HEK293 (cell line): Measurements from ENCODE around the gene ZSWIM6.

Experiments used
- CTCF ChIA-PET: fragments of 350-600 bp; formaldehyde crosslinking; extraction: SDS; loops from one replicate; lab custom pipeline; 2021; ENCODE audit warnings: antibody characterized with exemption; lab: Yijun Ruan, JAX
- POLR2A ChIA-PET: fragments of 300-600 bp; formaldehyde crosslinking; extraction: SDS; loops from one replicate; lab custom pipeline; 2020; ENCODE audit warnings: antibody characterized with exemption, inconsistent platforms; lab: Yijun Ruan, JAX
- H3K27ac ChIP-seq: fragments of 200-500 bp; sonication (Bioruptor generic); 2 replicates; pipeline ENCODE4 v1.5.1; 2014; ENCODE audit warnings: low read depth, low read length, control low read depth, inconsistent platforms; ENCODE audit errors: extremely low read depth
- H3K36me3 ChIP-seq, 2 experiments: fragments of 200-500 bp in 1 of 2; sonication (Bioruptor generic) in 1 of 2; 1 replicate in 1 of 2; 2 replicates in 1 of 2; pipeline ENCODE4 v1.5.1; 2014 to 2017; ENCODE audit warnings: inconsistent platforms in 2 of 2, low read length in 2 of 2; ENCODE audit not compliant: control insufficient read depth in 2 of 2, insufficient read depth in 1 of 2
- H3K4me1 ChIP-seq: fragments of 200-500 bp; sonication (Bioruptor generic); 2 replicates; pipeline ENCODE4 v1.5.1; 2014; ENCODE audit warnings: mild to moderate bottlenecking, low read length, inconsistent platforms; ENCODE audit not compliant: control insufficient read depth, insufficient read depth
- H3K4me3 ChIP-seq: 2 replicates; pipeline ENCODE4 v1.5.1; 2011; ENCODE audit warnings: low read depth, mild to moderate bottlenecking, control low read depth, low read length, moderate library complexity
- H3K9me3 ChIP-seq: fragments of 200-500 bp; sonication (Bioruptor generic); 2 replicates; pipeline ENCODE4 v1.5.1; 2014; ENCODE audit warnings: low read depth, low read length, inconsistent platforms; ENCODE audit not compliant: control insufficient read depth, insufficient read depth
- AEBP2 ChIP-seq: fragments of 450-650 bp; formaldehyde crosslinking; IDR thresholded peaks from 2 replicates; pipeline ENCODE4 v1.5.1; 2016; ENCODE audit warnings: missing biosample characterization, missing genetic modification characterization, borderline replicate concordance
- EGR2 ChIP-seq: fragments of 450-650 bp; formaldehyde crosslinking; IDR thresholded peaks from 2 replicates; pipeline ENCODE4 v1.5.1; 2016; ENCODE audit warnings: low read depth, missing biosample characterization, missing genetic modification characterization
- PRDM6 ChIP-seq: fragments of 450-650 bp; formaldehyde crosslinking; IDR thresholded peaks from 2 replicates; pipeline ENCODE4 v1.5.1; 2017; ENCODE audit warnings: missing biosample characterization, missing genetic modification characterization
- TRIM28 ChIP-seq: IDR thresholded peaks from 2 replicates; pipeline ENCODE4 v1.6.1; 2011; ENCODE audit warnings: low read length, control low read depth, borderline replicate concordance
- ZBTB20 ChIP-seq: fragments of 450-650 bp; formaldehyde crosslinking; IDR thresholded peaks from 2 replicates; pipeline ENCODE4 v1.5.1; 2016; ENCODE audit warnings: missing biosample characterization, missing genetic modification characterization
- ZBTB48 ChIP-seq: fragments of 450-650 bp; formaldehyde crosslinking; IDR thresholded peaks from 2 replicates; pipeline ENCODE4 v1.5.1; 2016; ENCODE audit warnings: missing biosample characterization, missing genetic modification characterization
- ZFHX2 ChIP-seq: fragments of 450-650 bp; formaldehyde crosslinking; conservative IDR thresholded peaks from 2 replicates; pipeline ENCODE4 v1.5.1; 2016; ENCODE audit warnings: missing biosample characterization, missing genetic modification characterization
- ZFP3 ChIP-seq: fragments of 450-650 bp; formaldehyde crosslinking; IDR thresholded peaks from 2 replicates; pipeline ENCODE4 v1.5.1; 2016; ENCODE audit warnings: low read depth, missing biosample characterization, missing genetic modification characterization
- ZFP69B ChIP-seq: fragments of 450-650 bp; formaldehyde crosslinking; IDR thresholded peaks from 2 replicates; pipeline ENCODE4 v1.5.1; 2016; ENCODE audit warnings: missing biosample characterization, missing genetic modification characterization
- ZNF114 ChIP-seq: fragments of 450-650 bp; formaldehyde crosslinking; IDR thresholded peaks from 2 replicates; pipeline ENCODE4 v1.5.0; 2017; ENCODE audit warnings: missing biosample characterization, missing genetic modification characterization
- ZNF132 ChIP-seq: fragments of 450-650 bp; formaldehyde crosslinking; IDR thresholded peaks from 2 replicates; pipeline ENCODE4 v1.5.1; 2017; ENCODE audit warnings: missing biosample characterization, missing genetic modification characterization, borderline replicate concordance
- ZNF155 ChIP-seq: fragments of 450-650 bp; formaldehyde crosslinking; IDR thresholded peaks from 2 replicates; pipeline ENCODE4 v1.5.1; 2016; ENCODE audit warnings: missing biosample characterization, missing genetic modification characterization
- ZNF239 ChIP-seq: fragments of 450-650 bp; formaldehyde crosslinking; IDR thresholded peaks from 2 replicates; pipeline ENCODE4 v1.5.1; 2016; ENCODE audit warnings: missing biosample characterization, missing genetic modification characterization
- ZNF37A ChIP-seq: fragments of 450-650 bp; IDR thresholded peaks from 2 replicates; pipeline ENCODE4 v1.5.1; 2018; ENCODE audit warnings: missing biosample characterization, missing genetic modification characterization
- ZNF548 ChIP-seq: fragments of 450-650 bp; formaldehyde crosslinking; IDR thresholded peaks from 2 replicates; pipeline ENCODE4 v1.5.1; 2016; ENCODE audit warnings: missing biosample characterization, missing genetic modification characterization
- ZNF704 ChIP-seq: fragments of 450-650 bp; formaldehyde crosslinking; IDR thresholded peaks from 2 replicates; pipeline ENCODE4 v1.5.1; 2016; ENCODE audit warnings: missing biosample characterization, missing genetic modification characterization
- ZNF76 ChIP-seq: fragments of 450-650 bp; formaldehyde crosslinking; IDR thresholded peaks from 2 replicates; pipeline ENCODE4; 2016; ENCODE audit warnings: low read depth, missing biosample characterization, missing genetic modification characterization, borderline replicate concordance
- TF ChIP-seq, protein P1 (sequence below): fragments of 450-650 bp; formaldehyde crosslinking; IDR thresholded peaks from 2 replicates; pipeline ENCODE4 v1.5.1; 2016; ENCODE audit warnings: missing biosample characterization, missing genetic modification characterization
- TF ChIP-seq, protein P2 (sequence below): fragments of 450-650 bp; formaldehyde crosslinking; IDR thresholded peaks from 2 replicates; pipeline ENCODE4 v1.5.1; 2017; ENCODE audit warnings: missing biosample characterization, missing genetic modification characterization

Gene ZSWIM6

DNA sequence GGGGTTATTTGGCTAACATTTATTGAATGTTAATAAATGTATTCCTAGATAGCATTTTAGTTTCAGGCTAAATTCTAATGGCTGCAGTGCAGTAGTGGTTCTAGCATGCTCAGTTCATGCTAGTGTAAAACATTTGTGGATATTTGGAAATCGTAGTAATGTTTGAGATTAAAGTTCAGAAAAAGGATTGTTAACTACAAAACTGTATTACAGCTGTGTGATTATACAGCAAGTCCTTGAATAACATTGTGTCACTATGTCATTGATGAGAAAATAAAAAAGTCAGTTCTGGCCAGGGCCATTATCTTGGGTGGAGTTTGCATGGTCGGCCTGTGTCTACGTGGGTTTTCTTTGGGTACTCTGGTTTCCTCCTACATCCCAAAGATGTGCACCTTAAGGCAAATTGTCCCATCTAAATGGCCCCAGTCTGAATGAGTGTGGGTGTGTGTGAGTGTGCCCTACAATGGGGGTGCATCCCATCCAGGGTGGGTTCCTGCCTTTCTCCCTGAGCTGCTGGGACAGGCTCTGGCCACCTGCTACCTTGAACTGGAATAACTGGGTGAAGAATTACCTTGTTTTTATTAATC lies 8.8 kb downstream of the ZSWIM6 start:
- TF ChIP-seq ZNF704 (no peak), AEBP2 (no peak), ZNF132 (tag by site-specific recombination) (no peak), ZFP69B (tag by site-specific recombination) (no peak), ZBTB48 (no peak), ZBTB20 (no peak), ZNF239 (tag by site-specific recombination) (no peak), ZNF114 (tag by site-specific recombination) (no peak), ZNF548 (tag by site-specific recombination) (no peak), PRDM6 (tag by site-specific recombination) (peak; percentile 62), ZNF37A (tag by site-specific recombination) (no peak), ZNF155 (tag by site-specific recombination) (no peak), ZNF76 (tag by site-specific recombination) (no peak), ZFHX2 (peak; percentile 71), ZFP3 (no peak), EGR2 (tag by site-specific recombination) (peak; percentile 55; the same call in 1 of the 2 replicates), TRIM28 (no peak)
- TF ChIP-seq, protein P1, sequence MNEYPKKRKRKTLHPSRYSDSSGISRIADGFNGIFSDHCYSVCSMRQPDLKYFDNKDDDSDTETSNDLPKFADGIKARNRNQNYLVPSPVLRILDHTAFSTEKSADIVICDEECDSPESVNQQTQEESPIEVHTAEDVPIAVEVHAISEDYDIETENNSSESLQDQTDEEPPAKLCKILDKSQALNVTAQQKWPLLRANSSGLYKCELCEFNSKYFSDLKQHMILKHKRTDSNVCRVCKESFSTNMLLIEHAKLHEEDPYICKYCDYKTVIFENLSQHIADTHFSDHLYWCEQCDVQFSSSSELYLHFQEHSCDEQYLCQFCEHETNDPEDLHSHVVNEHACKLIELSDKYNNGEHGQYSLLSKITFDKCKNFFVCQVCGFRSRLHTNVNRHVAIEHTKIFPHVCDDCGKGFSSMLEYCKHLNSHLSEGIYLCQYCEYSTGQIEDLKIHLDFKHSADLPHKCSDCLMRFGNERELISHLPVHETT = no peak
- TF ChIP-seq, protein P2, sequence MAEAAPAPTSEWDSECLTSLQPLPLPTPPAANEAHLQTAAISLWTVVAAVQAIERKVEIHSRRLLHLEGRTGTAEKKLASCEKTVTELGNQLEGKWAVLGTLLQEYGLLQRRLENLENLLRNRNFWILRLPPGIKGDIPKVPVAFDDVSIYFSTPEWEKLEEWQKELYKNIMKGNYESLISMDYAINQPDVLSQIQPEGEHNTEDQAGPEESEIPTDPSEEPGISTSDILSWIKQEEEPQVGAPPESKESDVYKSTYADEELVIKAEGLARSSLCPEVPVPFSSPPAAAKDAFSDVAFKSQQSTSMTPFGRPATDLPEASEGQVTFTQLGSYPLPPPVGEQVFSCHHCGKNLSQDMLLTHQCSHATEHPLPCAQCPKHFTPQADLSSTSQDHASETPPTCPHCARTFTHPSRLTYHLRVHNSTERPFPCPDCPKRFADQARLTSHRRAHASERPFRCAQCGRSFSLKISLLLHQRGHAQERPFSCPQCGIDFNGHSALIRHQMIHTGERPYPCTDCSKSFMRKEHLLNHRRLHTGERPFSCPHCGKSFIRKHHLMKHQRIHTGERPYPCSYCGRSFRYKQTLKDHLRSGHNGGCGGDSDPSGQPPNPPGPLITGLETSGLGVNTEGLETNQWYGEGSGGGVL = no peak
- ChIA-PET POLR2A (interaction anchor here (1.3 kb wide), 1 partner anchor 9 kb away, joined by 7 read pairs; no protein-coding TSS in a partner anchor), CTCF (interaction anchor here (1.0 kb wide), 1 partner anchor 14 kb away, joined by 3 read pairs; no protein-coding TSS in a partner anchor)
- Histone ChIP-seq H3K4me1 (peaks cover 28% of the 10 kb centered on the region), H3K36me3 (no peaks in the 10 kb centered on the region; a peak in 1 of 3 replicates), H3K9me3 (no peaks in the 10 kb centered on the region; the same call in 1 of the 2 replicates), H3K27ac (no peak overlapping the region), H3K4me3 (no peak overlapping the region)
